Tongue (tissue), 2 donors: ENCODE measurements around the gene DNTTIP2. TPM values are rescaled to one million over a fixed set of nuclear protein-coding genes. Genes with fewer than 3 reads are reported as not detected.
A peak's percentile ranks its signal among the peaks of the same experiment; 100 is the strongest.
"Not testable (repeated sequence)": the region's sequence is repeated elsewhere in the genome, so short reads cannot be mapped to it uniquely, and the experiment has no call there.

ENCODE experiments used
- DNase-seq: peaks from one replicate; pipeline ENCODE4 v3.0.0-alpha.2; 2015
- total RNA-seq: library from RNA; depleted of rRNA; stranded (reverse); fragments of >200 nt; gene quantifications from one replicate; pipeline ENCODE4 v1.2.3, GENCODE V29; 2014

The DNTTIP2 gene
- 36.1 TPM for total RNA-seq

GRCh38 chr1:93878889-93879586 is at the start of gene DNTTIP2:
Gene DNTTIP2 (minus strand): TSS chr1:93879206. CDS start chr1:93879148, 58 bp downstream.
- DNase-seq: peak; percentile 99

DNA sequence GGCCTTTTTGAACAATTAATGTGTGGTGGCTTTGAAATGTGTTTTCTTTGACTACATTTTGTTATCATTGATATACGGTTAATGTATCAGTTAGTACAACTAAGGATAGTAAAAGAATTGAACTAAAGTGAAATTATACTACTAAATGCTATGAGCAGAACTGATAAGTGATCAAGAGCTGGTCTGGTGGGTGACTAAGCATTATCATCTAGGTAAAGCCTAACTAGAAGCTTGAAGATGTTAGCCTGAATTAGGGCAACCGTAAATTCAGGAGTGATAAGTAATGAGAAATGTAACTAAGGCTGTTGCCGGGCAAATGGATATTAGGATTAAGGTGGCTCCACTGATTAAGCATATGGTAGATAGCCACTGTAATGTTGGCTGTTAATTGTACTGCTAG is 46.2 kb upstream of the DNTTIP2 start:
- no peak for DNase-seq

GRCh38 chr1:93919780-93920179 is 40.8 kb upstream of the DNTTIP2 start:
- DNase-seq: no peak

DNA sequence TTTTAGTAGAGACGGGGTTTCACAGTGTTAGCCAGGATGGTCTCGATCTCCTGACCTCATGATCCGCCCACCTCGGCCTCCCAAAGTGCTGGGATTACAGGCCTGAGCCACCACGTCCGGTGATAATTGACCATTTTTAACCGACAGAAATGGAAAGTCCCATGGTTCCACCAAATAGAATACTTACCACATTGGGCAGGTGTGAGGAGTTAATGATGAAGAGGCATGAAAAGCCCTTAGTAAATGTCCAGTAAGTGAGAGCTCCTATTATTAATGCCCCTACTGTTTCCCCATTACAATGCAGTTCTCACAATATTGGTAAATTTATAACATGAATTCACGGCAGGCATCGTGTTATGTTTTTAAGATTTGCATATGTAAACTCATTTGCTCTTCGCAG is 38.3 kb upstream of the DNTTIP2 start:
- DNase-seq: no peak

DNA sequence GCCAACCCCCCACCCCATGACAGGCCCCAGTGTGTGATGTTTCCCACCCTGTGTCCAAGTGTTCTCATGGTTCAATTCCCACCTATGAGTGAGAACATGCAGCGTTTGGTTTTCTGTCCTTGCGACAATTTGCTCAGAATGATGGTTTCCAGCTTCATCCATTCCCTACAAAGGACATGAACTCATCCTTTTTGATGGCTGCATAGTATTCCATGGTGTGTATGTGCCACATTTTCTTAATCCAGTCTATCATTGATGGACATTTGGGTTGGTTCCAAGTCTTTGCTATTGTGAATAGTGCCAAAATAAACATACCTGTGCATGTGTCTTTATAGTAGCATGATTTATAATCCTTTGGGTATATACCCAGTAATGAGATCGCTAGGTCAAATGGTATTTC is 31.9 kb upstream of the DNTTIP2 start:
- DNase-seq: not testable (repeated sequence)

- DNase-seq: no peak
These were observed 31.3 kb upstream of the DNTTIP2 start for GRCh38 chr1:93910305-93910704.

- peak; percentile 94 for DNase-seq
These were observed 30.4 kb upstream of the DNTTIP2 start, which contains the start of gene GCLM for GRCh38 chr1:93909146-93910050. Gene GCLM (minus strand): TSS chr1:93909430. CDS start chr1:93909163, 267 bp downstream.

DNA sequence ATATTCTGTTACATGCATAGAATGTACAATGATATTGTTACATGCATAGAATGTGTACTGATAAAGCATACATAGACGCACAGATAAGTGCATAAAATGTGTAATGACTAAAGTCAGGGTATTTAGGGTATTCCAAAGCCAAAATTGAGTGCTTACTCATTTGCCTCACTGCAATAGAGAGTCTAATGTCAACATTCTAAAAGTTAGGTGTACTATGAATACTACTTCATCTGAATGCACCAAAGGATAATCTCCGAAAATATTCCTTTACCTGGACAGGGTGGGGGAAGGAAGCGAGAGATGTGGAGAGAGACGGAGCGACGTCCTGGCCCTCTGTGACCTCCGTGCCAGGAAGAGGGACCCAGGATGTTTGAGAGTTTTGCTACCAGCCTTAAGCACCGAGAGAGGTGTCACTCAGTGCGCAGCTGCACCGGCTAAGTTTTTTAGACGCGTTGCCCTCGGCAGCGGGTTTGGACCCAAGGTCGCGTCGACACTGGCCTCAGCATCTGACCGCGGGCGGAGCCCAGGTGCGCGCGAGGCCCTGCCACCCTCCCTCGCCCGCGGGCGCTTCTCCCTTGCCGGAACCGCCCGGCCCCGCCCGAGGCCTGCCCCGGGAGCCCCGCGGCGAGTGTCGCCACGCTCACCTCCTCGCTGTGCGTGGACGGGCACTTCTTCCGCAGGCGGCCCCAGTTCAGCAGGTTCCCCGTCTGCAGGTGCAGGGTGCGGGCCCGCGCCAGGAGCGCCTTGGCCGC is 29.6 kb upstream of the DNTTIP2 start:
- peak; percentile 24 for DNase-seq

GRCh38 chr1:93907718-93908117 is 28.7 kb upstream of the DNTTIP2 start:
- DNase-seq: peak; percentile 65

GRCh38 chr1:93906480-93906879 is 27.5 kb upstream of the DNTTIP2 start:
- DNase-seq: no peak

GRCh38 chr1:93905734-93906133 is 26.7 kb upstream of the DNTTIP2 start:
- no peak for DNase-seq

GRCh38 chr1:93905051-93905450 is 26.0 kb upstream of the DNTTIP2 start:
- no peak for DNase-seq

GRCh38 chr1:93904228-93904627 is 25.2 kb upstream of the DNTTIP2 start:
- no peak for DNase-seq

GRCh38 chr1:93900723-93901504 is 21.9 kb upstream of the DNTTIP2 start:
- no peak for DNase-seq

- no peak for DNase-seq
These were observed 20.7 kb upstream of the DNTTIP2 start for GRCh38 chr1:93899543-93900207.

DNA sequence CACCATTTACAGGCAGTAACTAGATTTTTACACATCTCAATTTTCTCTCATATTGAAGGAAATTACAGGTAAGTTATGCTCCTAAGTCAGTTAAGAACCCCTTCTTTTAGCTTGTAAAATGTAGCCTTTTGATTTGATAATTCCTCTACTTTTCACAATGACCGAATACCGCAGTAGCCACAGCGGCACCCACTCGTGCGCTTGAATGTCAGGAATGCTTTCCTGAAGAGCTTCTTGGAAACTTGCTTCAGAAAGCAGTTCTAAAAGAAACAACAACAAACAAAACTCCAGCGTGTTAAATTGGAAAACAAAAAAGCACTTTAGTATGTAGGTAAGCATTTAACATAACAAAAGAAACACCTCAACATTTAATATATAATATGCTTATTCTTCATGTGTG is 9.9 kb upstream of the DNTTIP2 start:
- DNase-seq: no peak

GRCh38 chr1:93882269-93882668 is 3.3 kb upstream of the DNTTIP2 start:
- DNase-seq: no peak

DNA sequence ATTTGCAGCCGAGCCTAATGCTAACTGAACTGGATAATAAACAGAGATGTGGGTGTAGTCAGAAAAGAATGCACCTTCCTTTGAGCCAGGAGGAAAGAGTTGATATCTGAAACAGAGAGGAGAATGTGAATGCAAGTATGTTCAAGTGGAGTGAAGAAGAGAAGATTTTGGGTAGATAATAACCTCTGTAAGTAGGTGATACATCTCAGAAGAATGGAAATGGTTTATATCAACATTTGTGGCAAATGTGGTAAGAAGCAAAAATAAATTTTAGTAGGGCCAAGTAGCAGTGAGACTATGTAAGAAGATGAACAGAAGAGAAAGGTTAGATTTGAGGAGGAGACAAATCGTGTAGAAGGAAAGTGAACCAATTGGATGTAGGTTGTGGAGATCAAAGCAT is 1.7 kb upstream of the DNTTIP2 start:
- no peak for DNase-seq

GRCh38 chr1:93878501-93878888 is 511 bp downstream of the DNTTIP2 start:
- DNase-seq: peak; percentile 28

GRCh38 chr1:93877529-93877928 is 1.5 kb downstream of the DNTTIP2 start:
- DNase-seq: no peak

GRCh38 chr1:93876244-93876643 is 2.8 kb downstream of the DNTTIP2 start:
- no peak for DNase-seq
